ENCODE data around the gene CAPZB. TPM values are rescaled to one million over a fixed set of nuclear protein-coding genes. Genes with fewer than 3 reads are reported as not detected.

CAPZB gene
- total RNA-seq, 1 donor from 2014 or later, result 151 TPM

DNA sequence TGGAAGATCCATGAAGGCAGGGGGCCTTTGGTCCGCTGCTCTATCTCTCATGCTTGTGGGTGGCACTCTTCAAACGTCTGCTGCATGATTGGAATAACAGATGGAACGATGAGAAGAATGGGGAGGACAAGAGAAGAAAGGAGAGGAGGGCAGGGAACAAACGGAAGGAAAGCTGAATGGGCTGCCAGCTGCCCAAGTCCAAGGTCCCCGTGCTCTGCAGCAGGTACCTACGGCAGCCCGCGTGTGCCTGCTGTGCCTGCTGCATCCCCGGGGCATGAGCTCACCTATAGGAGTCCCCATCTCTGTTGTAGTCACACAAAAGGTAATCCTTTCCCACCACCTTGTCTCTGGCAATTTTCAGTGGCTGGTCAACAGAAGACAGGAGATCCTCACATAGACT lies 100.1 kb downstream of the CAPZB start:
- no peak for DNase-seq (ENCODE audit: low read depth)

DNA sequence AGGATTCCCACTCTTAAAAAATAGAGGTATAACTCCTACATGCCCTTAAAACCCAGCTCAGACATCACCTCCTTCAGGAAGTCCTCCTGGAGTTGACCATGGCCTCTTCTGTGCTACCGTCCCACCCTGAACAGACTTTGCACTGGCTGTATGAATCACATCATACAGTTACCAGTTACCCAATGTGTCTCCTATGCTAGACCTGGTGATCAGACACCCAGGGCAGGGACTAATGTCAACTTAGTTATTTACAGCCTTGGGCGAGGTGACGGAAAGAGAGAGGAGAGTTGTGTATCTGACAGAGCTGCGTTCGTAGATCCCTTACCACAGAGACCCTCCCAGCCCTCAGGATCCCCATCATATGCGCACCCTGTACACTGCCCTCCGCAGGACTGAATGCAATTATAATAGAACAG lies 100.6 kb downstream of the CAPZB start:
- DNase-seq (ENCODE audit: low read depth), result no peak

DNA sequence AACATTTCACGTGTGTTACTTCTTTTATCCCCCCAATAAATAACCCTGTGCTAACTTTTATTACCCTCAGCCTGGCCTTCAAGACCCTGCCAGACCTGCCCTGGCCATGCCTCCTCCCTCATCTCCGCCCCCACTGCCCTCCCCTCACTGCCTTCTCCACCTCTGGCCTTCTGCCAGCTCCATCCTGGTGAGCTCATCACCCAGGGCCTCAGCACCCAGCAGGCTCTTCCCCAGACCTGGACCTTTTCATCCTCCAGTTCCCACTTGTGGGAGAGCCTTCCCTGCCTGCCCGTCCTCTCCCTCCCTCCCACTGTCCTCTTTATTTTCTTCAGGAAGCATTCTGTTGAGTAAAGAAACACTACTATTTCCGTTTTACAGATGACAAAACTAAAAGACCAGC lies 101.2 kb downstream of the CAPZB start:
- no peak for DNase-seq (ENCODE audit: low read depth)

DNA sequence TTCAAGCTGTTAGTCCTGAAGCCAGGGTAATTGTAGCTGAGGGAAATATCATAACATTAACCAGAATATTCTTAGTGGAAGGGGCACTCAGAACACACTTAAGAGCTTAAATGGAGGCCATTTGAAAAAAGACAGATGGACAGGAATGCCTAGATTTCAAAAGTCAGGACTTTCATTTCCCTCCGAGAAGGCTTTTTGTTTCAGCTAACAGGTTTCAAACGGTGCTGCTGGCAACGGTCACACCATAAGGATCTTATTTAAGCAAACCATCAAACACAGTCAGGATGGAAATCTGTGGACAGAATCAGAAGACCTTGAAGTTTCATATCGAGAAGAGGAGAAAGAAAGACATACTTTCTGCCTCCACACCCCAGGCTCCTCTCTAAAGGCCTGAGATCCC lies 103.1 kb downstream of the CAPZB start:
- DNase-seq (ENCODE audit: low read depth), result no peak

DNA sequence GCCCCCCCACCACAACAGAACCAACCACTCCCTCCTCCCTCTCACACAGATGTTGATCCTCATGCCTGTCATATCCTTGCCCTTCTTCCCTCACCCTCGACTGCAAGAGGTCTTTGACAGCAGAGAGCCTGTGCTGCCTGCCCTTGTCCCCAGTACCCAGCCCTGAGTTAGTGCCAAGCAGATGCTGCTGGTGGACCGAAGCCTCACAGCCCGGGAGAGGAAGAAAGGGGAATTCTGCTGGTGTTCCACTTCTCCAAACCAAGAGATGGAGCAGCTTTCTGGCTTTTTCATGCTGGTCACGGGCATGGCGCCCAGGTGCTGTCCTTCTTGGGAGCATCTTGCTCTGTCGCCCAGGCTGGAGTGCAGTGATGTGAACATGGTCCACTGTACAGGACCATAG lies 104.1 kb downstream of the CAPZB start:
- no peak for DNase-seq (ENCODE audit: low read depth)

DNA sequence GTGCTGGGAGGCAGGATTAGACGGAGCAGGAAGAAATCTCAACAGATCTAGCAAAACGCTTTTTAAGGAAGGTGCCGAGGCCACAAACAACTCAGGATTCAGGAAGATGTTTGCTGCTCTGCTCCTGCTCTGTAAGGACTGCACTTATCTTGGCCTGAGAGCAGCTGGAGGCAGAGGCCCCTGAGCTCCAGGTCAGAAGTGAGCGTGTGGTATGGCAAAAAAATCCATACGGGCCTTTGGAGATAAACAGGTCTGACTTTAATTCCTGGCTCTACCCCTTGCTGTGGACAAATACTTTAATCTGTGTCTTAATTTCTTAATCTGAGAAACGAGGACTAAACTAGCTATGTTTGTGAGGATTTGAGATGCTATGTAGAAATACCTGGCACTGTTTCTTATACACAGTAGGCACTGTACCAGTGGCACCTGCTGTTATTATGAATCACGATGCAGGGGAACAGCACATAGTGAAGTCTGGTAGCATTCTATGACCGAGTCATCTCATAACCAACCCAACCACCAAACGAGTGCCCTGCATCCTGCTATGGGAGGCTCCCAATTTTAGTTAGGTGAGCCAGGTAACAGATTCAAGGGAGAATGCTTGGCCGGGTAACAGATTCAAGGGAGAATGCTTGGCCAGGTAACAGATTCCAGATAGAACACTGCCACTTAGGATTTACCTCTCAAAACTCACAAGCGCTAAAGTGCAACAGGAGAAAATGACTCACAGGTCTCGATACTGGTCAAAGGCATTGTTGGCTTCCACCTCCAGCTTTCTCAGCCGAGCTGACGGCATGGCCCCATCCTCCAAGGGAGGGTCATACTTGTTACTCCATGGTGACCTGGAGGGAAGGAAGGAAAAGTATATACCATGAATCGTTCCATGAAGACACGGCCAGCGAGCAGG lies 107.3 kb downstream of the CAPZB start:
- no peak for DNase-seq (ENCODE audit: low read depth)

DNA sequence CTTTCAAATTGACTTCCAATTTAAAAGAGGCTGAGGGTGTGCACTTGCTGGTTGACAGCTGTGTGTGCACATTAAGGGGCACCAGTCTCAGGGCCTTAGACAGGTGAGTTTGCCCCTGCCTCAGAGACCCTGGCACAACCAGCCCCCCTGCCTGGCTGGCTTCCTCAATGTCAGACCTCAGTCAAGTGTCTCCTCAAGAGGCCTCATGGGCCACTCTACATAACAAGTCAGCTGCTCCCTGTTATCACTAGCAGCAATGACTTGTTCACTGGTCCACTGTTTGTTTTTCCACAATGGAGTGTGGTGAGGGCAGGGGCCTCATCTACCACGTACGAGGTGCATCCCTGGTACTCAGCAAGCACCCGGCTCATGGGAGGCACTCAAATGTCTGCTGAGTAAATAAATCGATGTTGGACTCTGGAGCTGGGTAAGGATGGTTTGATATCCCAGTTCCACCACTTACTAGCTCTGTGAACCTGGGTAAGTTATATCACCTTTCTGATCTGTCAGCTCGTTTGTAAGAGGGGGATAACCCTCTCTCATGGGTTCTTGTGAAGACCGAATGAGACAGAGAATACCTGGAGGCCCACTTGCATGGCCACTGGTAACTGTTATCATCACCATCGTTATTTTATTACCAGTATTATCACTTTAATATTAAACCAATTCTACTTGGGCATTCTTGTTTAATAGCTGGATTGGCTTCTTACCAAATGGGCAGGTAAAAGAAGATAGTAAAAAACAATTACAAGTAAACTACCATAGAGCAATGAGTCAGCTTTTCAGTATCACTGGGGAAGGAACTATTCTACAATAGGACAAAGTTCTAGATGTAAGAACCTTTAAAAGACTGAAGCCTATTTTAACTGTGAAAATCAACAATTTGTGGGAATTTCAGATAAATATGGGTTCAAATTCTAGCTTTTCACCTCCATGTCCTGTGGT lies 108.6 kb downstream of the CAPZB start:
- DNase-seq (ENCODE audit: low read depth), result no peak

DNA sequence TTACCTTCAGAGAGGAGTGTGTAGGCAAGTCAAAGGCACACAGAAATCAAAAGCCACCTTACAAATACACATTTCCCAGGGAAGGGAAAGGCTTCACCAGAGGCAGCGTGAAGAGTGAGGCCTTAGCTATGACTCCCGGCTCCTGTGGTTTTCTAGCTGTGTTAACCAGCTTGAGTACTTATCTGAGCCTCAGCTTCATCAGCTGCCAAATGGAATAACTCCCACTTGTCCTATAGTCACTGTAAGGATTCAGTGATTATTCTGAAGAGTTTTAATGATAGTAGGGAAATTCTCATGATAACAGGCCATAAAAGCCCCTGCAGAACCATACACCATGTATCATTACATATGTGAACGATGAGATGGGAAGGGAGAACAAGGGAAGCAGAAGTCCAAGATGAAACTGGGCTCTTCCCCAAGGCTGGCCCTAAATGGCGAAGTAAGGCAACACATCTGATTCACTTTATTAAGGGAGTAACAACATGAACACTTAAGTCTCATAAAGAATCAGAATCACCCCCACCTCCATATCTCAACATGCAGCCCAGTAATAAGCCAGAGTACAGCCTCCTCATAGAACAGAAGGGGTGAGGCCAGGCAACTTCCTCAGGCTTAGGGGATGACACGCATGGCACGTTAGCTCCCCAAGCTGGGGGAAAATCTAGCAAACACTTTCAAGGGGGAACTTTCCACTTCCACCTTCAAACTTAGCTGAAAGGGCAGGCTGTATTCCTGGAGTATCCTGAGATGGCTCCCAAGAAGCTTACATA lies 109.5 kb downstream of the CAPZB start:
- DNase-seq (ENCODE audit: low read depth), result no peak

DNA sequence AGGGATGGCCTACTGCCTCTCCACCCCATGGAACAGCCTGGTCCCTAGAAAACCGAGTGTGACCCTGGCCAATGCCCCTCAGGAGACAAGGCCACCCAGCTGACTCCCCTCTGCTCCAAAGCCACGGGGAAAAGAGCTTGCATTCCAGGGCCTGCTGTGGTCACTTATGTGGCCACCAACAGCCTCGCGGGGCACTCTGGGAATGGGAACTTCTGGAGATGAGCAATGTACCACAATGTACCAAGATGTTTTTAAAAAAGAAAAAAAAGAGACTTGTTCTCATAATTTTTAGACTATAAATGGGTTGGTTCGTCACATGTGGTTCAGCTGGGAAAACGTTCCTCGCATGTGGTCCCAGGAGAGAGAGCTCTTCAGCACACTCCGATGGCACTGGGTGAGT lies 110.4 kb downstream of the CAPZB start:
- no peak for DNase-seq (ENCODE audit: low read depth)

DNA sequence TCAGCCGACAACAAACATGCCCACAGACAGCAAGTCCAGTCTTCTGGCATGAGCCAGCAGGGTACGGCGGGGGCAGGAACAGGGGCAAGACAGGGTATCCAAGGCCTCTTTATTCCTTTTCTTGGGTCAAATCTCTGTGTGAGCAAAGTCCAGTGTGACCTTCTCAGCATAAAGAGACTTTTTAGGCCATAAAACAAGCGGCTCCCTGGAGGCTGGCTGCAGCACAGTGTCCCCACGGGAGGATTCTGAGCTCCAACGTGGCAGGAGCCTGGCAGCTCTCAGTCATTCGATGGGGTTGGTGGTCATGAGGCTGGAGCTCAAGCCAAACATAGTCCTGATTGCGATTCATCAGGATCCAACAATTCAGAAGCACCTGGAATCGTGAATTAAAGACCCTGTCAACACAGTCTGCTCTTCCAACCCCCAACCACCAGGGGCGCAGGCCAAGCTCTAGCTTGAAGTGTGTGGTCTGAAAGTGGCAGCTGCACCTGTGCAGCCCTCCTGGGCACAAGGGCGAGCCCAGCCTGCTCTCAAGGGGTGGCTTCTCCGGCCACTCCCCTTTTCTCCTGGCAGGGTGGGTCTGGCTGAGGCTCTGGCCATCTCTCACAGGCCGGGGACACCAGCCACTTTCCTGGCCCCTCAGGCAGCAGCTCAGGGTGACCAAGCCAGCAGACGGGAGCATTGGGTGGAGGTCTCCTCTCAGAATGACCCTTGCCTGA lies 111.1 kb downstream of the CAPZB start:
- no peak for DNase-seq (ENCODE audit: low read depth)

DNA sequence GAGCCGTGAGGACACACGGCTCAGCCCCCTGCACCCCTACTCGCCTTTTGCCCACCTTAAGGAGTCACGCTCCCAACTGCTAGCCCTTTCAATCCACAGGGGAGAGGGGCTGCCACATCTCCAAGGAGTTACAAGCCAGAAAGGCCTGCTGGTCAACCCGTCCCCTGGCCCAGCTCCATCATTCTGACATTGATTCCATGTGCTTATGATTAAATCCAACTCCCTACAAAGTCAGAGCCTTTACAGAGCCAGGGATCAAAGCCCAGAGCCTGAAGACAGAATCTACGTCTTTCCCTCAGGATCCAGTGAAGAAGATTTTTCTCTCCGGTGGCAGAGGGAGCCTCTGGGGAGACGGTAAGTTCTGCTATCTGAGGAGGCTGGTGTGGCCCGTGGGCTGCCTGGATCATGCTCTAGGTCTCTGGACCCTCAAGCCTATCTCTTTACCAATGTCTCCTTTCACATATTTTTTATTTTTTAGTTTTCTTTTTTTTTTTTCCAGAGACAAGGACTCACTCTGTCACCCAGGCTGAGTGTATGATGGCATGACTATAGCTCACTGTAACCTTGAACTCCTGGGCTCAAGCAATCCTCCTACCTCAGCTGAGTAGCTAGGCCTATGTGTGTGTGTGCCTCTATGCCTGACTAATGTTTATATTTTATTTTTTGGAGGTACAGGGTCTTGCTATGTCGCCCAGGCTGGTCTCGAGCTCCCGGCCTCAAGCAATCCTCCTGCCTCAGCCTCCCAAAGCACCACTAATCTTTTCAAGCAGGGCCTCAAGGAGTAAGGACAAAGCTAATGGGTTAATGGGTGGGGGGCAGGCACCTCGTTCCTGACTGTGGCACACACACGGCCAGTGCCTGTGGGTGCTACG lies 111.9 kb downstream of the CAPZB start:
- DNase-seq (ENCODE audit: low read depth), result no peak

DNA sequence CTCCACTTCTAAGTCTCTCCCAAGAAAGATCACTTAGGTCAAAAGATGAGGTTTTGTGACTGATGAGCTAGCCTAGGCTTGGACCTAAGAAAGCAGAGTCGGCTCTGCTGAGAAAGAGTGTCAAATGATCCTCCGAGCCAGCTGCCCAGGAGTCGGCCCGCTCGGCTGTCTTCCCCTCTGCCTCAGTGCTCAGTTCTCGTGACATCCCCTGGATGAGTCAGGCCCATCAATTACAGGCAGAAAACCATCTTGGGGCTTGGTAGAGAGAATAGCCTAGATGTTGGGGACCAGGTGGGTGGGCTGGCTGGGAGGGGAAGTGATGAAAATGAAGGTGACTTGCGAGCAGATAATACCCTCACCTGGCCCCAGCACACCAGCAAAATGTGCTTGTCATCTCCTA lies 112.7 kb downstream of the CAPZB start:
- no peak for DNase-seq (ENCODE audit: low read depth)

DNA sequence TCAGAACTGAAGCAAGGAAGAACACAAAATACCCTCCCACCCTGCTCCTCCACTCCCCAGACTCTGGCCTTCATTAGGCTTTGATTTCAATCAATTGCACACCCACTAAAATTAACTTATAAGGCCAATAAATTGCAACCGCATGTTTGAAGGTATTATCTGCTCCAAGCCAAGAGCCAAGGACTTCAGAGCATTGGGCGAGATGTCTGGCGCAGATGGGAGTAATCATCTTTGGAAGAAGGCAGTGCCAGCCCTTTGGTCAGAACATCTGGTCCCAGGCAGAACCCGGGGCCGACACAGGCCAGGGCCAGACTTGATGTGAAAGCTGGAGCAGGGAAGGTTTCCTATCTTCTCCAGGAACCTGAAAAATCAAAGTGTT lies 113.2 kb downstream of the CAPZB start:
- DNase-seq (ENCODE audit: low read depth), result no peak

DNA sequence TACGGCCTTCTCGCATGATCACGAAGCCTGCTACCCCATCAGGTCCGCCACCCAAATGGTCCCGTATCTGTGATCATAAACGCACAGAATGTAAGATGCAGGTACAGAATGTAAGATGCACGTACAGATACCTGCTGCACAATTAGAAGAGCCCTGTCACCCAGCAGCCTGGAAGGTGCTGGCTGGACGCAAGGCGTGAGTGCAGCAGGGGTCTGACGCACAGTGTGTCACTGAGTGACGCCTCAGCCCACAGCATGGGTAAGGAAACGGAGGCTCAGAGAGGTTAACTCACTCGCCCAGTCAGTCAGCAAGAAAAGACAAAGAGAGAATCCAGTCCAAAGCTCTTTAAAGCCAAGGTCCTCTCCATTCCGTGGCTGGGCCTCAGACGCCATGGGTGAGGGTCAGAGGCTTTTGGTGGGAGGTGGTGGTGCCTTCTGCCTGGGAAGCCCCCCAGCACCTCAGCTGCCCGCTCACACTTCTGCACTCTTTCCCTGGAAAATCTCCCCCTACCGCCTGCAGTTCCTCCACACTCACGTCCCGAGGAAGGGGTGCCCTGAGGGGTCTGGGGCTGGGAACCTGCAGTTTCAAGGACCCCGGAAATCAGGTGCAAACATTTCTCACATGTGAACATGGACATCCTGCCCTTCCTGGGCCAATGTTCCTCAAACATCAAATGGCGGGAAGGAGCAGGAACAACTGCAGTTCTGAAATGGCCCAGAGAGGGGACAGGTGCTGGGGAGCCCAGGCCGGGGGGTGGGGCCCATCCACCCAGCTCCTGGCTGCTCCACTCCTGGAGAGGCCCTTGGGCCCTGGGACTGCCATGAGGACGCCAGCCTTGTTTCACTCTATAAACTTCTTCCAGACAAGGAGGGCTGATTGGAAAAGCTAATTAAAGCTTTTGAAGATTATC lies 113.9 kb downstream of the CAPZB start:
- DNase-seq (ENCODE audit: low read depth), result no peak

DNA sequence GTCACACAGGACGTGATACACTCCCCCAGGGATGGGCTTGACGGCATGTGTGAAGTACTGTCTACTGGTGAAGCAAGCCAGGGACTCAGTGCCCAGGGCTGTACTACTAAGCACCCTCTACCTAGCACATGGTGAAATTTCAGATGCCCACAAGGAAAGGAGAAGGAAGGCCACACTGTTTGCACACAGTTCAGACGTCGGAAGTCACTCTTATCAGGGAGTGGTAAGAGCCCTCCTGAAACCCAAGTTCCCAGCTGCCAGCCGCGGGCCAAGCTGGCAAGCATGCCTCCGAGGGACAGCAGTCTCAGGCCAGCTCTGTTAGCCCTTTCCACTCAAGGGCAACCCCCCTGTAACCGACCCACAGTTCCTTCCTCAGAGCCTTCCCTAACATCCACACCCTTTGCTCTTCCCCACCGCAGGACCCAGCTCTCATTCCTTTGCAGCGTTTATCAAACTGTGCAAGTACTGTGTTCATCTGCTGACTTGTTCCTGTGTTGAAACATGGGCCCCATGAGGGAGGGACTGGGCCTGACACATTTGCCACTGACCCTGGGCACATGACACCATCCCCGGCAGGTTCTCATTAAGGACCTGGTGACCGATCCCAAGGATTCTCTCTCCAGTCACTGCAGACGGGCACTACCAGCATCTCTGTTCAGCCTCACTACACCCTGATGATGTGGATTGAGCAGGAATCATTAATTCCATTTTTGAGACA lies 114.7 kb downstream of the CAPZB start:
- DNase-seq (ENCODE audit: low read depth), result no peak

DNA sequence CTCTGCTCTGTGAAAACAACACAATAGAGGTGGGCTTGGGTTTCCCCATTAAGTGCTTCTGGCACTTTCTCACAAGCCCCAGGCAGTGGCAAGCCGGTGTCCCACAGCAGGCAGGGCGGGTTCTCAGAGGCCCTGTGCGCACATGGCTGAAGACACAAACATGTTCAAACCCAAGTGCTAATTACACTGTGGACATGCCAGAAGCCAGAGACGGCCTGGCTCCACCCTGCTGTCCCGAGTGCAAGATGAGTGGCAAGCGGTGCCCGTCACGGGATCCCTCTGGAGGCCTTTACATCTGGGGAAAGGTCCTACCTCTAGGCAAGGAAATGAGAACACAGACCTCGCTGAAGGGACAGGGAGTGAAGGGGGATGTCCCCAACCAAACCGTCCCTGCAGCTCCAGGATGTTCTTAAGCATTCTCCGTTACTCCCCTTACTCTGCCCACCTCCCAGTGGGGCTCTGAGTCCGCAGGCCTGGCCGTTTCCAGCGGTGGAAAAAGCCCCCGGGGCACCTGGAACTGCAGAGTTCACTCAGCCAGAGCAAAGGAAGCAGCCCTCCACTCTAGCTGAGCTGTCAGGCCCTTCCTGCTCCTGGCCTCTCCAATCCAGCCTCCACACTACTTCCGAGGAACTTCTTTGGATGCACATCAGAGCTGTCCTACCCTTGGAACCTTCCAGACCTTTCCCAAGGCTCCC lies 115.8 kb downstream of the CAPZB start:
- no peak for DNase-seq (ENCODE audit: low read depth)

DNA sequence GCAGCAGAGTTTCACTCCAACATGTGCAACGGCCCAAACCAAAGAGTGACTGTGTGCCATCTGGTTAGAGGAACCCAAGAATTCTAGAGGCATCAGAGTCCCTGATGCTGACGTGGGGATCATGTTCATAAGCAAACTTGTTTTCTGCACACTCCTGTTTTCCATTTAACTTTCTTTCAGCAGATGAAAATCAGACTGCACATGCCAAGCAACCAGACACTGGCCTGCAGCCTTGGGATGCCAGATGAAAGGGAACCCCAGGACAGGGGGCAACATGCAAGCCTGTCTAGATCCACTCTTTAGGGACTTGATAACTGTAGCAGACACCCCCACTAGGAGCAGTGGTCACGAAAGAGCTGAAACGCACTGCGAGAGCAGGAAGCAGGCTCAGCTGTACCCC lies 116.4 kb downstream of the CAPZB start:
- DNase-seq (ENCODE audit: low read depth), result no peak

DNA sequence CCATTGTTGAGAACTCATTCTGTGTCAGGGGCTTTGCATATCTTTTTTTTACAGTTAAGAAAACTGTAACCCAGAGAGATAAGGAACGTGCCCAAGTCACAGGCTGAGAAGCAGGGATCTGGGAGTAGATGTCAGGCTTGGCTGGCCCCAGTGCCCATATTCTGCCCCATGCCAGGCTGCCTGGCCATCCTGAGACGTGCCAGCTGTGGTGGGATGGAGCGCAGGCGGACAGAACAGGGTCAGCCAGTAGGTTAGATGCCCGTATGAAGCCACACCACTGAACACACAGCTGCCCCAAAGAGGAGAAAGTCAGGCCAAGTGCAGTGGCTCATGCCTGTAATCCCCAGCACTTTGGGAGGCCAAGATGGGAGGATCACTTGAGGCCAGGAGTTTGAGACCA lies 117.3 kb downstream of the CAPZB start:
- DNase-seq (ENCODE audit: low read depth), result no peak
